HG03280 (cell line): ENCODE results near the gene PTPN3.

Experiments used
- ATAC-seq: cut with Tn5 transposase; IDR thresholded peaks from one replicate; pipeline ENCODE4 v1.9.1; 2021; ENCODE audit warnings: mild to moderate bottlenecking, moderate library complexity; ENCODE audit not compliant: unreplicated experiment

PTPN3 gene

DNA sequence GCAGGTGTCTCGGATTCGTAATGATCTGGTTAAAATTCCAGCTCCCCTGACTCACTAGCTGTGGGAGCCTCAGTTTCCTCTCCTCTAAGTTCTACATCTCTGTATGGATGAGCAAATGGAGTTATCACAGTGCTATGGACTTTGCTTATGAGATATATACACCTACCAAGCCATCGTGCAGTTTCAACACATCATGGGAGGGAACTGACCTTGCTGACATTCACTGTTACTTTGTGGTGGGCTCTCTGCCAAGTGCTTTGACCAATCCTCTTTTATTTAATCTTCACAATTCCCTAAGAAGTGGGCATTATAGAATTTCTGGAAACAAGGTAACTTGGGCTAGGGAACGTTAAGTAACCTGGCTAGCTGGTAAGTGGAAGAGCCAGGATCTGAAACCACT is 70.2 kb downstream of the PTPN3 start:
- ATAC-seq, result no peak

DNA sequence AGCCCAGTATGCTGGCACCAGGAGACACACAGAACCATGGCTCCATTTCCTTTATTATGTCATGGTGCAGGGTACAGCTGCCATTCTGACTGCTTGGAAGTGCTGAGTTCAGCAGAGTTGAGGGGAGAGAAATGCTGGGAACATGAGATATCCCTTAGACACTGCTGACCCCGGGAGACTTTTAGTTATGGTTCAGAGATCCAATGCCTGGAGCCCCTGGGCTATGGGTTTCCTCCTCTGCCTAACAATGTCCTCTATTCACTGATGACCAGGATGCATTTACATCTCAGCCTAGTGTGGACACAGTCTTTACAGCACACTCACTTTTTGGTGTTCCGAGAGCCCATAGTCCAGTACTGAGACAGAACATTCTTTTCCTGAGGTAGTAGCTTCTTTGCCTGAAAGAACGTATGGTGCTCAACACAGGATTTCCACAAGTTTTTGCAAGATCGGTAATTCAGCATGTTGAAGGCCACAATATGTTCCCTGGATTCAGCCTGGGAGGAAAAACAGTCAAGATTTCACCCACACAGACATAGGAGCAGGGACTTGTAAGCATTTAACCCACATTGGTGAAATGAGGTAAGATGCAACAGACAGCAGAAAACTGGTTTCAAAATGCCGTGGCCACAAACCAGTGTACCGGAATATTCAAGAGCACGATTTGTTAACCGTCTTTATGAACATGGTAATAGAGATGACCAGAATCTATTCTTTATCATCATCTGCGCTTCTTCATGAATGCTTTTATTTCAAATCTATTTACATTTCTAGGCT is 71.3 kb downstream of the PTPN3 start:
- no peak for ATAC-seq

DNA sequence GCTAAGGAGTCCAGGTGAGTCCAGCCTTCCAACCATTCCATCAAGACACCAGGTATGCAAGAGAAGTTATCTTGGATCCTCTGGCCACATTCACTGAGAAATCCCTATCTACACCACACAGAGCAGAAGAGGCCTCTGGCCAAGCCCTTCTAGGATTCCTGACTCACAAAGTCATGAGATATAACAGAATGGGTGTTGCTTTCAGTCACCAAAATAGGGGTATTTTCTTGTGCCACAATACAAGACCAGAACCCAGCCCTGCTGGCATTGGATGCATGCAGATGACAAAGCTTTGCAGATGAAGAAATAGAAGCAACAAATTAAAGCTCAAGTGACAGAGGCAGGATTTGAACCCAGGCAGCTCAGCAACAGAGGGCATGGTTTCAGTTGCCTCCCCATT is 73.5 kb downstream of the PTPN3 start:
- ATAC-seq, result no peak

DNA sequence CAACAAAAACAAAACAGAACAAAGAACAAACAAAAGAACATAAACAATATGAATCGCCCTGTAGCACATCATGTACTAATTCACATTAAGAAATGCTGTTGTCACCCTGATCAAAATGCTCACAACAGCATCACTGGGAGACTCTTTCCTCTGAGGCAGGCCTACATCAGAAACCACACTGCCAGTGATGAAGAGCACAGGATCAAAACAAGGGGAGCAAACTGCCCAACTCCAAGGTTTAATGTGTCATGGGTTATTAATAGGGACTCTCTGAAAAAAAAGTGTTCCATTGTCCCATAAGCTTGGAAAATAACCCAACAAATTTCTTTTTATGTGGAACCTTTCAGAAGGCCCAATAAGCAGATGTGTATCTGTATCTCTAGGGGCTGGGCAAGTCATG is 74.2 kb downstream of the PTPN3 start:
- no peak for ATAC-seq

DNA sequence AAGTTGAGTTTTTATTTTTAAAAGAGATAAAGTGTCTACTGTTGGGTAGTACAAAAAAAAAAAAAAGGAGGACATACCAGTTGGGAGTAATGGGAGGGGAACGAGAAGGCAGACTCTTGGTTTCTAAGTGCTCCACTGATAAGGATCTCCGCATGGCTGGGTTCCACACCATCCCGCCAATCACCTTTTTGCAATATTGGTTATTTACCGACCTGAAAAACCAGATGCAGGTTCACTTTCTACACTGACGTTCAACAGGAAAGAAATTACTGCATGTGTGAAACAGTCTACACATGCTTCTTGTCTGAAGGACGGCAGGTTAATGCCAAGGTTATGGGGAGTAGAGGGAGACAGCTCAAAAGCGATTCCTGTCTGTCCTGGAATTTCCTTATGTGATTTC is 75.5 kb downstream of the PTPN3 start:
- ATAC-seq, result peak; percentile 71

DNA sequence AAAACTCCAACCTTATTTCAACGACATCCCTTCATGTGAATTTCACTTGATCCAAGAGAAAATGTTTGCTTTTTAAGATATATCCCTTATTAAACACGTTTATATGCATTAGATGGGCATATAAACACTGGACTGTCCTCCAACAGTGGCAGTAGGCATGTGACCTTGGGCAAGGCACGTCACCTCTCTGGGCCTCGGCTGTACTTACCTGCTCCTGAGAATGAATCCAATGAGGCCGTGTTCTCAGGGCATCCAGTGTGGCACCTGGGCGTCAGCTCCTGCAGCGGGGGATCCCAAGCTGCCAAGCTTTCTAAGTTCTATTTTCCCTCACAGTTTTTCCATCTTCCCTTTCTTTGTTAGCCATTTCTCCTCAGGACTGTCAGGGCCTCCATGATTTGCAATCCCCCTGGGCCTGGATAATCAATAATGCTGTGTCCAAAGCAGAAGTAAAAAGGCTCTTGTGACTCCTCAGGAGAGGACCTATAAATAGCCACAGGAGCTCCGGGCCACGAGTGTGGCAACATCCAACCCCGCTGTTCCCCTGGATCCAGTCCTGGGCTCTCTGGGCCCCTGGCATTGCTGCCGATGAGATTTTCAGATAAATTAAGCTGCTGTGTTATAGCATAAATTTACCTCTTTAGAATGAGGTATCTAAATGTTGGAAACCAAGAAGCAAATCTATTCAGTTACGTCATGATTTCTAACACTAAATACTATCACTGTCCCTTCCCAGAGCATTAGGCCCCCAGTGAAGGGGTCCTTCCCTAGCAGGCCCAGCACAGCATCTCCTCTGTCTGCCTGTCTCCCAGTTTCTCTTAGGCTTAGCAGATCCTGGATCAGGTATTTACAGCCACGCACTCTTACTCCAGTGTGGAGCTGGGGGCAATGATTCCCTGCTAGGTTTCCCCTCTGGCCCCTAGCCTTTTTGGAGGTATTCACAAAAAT is 76.8 kb downstream of the PTPN3 start:
- no peak for ATAC-seq

DNA sequence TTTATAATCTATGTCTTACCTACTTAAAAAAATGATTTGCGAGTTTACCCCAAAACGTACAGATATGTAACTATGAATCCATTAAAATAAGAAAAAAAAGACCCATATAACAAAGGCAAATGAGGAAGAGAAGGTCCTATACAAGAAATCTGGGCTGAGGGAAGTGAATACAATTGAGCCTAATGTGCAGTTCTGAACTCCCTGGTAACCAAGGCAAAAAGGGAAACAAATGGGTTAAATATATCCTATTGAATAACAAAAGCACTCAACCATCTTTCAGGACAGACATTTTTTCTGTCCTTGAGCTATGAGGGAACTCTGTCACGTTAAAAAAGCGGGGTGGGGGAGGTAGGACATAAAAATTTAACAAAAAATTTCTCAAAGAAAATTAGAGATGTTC is 78.6 kb downstream of the PTPN3 start:
- ATAC-seq, result no peak

DNA sequence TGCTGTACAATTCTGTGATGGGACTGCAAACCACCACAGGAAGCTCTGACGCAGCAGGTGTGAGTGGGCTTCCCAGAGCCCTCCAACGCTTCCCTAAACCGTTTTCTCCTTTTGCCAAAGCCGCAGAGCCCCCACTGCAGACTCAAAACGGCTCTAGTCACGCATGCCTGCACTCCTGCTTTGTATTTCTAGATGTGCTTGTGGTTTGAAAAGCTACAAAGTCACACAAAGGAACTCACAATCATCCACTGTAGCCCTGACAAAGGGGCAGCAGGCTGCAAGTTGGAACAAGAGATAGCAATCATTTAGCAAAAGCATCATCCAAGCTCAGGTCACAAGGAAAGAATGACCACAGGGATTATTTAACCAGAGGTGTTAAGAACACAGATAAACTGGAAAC is 79.3 kb downstream of the PTPN3 start:
- no peak for ATAC-seq

DNA sequence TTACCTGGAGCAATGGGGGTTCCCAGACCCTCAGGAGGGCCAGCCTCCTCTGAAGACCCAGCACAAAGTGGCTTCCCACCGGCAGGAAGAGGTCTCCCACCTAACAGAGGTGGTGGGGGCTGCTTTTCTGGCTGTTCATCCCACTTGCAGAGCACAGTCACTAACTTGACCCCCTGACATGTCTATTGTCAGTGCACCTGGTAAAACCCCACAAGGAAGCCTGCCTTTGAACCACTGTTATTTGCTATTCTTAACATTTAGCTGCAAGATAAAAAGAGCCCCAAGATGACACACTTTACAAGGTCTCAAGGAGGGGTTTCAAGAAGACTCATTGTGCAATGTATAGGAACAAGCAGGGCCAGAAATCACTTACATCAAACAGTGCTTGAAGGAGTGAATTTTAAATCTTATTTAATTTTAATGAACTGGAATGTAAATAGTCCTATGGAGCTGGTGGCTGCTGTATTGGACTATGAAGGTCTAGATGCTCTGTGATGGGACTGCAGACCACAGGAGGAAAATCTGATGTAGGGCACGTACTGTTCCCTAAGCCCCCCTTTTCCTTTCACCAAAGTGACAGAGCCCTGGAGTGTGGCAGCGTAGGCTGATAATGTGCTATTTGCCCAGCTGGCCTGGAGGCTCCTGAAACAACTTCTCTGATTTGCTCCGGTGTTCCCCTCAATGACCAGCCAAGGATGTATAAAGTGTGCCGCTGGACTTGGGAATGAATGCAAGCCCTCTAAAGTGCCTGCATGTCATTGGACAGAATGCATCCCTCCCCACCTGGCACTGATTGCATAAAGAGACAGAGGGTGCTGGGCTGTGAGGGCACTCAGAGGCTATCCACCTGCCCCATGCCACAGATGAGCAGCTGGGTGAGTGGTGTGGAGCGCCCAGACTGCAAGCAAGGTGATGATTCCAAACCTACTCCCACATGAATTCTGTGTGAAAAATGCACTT is 80.2 kb downstream of the PTPN3 start:
- no peak for ATAC-seq

DNA sequence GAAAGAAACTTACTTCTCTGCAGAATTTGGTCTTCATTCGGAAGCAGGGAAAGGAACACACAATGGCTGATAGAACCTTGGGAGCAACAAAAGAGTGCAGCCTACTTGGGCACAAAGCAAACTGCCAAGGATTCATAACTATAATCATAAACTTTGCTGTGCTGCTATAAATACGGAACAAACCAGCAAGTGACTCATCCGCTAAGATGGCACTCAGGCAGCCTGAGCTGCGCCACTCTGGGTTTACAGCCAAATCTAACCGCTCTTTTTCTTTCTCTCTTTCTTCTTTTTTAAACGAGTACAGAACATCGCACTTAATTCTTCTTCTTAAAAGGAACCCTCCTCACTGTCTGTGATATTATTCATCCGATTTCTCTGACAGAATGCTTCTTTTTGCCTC is 81.1 kb downstream of the PTPN3 start:
- no peak for ATAC-seq

DNA sequence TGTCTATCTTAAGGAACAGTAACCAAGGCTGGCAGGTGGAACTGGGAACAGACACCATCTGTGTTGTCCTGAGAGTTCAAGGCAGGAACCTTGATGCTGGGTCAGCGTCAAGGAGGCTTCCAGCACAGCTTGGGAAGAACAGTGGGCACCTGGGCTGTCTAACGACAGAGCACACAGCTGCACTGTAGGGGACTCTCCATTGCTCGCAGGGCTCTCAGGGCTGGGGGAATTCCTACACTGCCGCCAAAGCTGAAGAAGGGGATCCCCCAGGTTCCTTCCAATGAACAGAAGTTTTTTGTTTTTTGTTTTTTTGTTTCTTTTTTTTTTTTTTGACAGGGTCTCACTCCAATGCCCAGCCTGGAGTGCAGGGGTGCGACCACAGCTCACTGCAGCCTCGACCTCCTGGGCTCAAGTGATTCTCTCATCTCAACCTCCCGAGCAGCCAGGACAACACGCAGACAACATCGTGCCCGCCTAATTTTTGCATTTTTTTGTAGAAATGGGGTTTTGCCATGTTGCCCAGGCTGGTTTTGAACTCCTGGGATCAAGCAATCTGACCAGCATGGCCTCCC is 81.9 kb downstream of the PTPN3 start:
- peak; percentile 43 for ATAC-seq

DNA sequence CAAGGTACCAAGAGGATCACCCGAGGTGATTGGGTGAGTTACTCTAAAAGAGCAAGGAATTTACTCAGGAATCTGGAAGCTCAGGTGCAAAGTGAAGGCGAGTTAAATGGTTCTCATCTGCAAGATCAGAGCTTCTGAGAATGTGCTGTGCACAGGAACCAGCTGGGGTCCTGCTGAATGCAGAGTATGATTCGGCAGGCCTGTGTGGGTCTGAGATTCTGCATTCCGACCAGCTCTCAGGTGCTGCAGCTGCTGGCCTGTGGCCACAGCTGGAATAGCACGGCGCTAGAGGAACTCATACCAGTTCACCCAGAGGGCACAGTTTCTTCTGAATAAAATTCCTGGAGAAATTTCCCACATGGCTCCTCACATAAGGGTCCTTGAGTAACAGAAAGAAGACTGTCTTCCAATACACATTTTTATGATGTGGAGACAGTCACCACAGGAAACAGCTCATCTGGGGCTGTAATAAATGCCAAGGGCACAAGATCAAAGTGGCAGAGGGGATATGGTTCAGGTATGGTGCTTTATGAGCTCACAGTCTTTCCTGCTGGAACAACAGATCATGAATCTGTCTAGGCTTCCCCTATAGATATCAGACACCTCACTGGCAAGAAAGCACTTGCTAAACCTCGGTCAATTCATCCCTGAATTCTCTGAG is 83.9 kb downstream of the PTPN3 start:
- ATAC-seq, result no peak

DNA sequence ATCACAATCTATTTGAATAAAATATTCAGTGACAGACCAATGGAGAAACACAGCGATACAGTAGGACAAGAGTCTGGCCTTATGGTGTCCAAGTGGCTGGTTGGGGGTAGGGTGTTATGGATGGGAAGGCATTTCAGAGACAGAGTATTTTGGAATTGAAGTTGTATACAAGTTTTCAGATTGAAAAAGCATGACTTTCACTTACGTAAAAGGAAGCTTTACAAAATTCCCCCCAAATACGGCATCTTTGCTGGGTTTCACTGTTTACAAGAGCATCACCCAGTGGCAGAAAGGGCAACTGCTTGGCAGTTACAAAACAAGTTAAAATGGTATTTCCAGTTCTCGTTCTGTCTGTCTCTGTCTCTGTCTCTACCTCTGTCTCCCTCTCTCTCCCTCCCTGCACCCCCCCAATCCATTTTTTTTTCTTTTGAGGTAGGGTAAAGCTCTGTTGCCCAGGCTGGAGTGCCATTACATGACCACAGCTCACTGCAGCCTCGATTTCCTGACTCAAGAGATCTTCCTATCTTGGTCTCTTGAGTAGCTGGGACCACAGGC is 86.2 kb downstream of the PTPN3 start:
- ATAC-seq, result peak; percentile 46

DNA sequence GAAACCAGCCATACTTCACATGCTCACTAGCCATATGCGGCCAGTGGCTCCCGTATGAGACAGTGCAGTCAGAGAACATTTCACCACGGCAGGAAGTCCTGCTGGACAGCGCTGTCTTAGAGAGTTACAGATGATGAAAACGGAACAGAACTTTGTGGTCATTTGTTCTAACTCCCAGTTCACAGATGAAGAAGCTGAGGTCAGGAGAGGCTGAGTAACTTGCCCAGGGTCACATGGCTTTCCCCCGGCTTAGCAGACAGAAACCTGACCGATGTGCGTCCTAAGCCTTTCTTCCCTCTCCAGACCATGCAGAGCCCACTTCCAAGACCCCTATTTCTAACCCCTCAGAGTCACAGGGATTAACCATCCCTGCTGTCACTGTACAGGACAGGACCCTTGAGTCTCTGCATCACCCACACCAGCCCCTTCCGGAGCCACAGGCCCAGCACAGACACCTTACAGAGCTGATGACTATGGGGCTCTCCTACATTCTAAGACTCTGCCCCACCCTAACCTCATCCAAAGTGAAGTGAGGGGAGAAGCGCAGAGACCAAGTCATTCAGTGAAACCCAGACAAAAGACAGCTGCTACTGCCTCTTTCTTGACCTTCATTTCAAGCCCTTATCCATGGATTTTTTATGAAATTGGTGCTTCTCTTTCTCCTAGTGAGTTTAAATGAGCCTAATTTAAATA is 86.9 kb downstream of the PTPN3 start:
- peak; percentile 83 for ATAC-seq

DNA sequence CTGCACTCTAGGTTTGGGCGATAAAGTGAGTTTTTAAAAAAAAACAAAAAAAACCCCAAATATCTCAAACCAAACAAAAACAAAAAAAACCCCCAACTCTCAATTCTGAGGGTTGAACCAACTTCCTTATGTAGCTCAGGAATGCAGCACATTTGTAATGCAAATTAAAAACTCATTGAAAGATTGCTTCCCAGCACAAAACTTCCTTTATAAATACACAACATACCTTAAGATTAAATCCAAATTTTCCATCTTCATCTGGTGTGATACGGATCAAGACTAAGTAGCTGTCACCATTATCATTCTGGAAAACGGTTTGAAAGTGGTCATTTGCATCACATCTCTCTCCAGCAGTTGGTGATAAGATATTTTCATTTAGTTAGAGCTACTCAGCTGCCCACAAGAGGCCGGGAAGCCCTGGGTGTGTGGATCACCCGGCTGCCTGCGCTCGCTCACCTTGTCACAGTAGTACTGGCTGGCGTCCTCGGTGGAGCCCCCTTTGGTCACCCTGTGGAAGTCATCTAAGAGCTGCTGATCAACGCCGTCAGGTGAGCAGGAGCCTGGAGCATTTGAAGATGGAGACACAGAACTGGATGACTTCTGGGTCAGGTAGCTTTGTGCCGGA is 88.2 kb downstream of the PTPN3 start:
- no peak for ATAC-seq

DNA sequence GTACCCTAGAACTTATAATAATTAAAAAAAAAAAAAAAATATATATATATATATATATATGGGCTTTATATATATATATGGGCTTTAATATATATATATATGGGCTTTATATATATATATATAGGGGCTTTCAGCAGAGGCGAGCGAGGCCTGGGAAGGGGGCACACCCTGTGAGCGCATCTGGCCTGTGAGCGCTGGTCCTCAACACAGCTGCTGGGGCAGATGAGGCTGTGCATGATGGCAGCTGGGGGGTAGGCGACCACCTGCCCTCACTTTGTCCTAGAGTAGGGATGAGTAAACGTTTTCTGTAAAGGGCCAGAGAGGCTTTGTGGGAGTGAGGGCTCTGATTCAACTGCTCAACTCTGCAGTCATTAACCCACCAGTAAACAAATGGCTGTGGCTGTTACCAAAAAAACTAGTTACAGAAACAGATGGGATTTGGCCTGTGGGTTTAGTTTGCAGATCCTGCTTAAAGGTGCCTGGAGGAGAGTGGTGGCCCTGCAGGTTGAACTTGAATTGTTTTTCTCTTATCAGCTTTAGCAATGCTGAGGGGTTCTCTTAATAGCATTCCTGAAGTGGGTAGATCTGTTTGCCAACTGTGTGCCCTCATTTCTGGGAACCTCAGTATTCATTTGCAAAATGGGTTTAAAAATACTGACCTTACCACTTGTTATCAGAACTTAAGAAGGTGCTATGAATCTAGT is 89.2 kb downstream of the PTPN3 start:
- no peak for ATAC-seq

DNA sequence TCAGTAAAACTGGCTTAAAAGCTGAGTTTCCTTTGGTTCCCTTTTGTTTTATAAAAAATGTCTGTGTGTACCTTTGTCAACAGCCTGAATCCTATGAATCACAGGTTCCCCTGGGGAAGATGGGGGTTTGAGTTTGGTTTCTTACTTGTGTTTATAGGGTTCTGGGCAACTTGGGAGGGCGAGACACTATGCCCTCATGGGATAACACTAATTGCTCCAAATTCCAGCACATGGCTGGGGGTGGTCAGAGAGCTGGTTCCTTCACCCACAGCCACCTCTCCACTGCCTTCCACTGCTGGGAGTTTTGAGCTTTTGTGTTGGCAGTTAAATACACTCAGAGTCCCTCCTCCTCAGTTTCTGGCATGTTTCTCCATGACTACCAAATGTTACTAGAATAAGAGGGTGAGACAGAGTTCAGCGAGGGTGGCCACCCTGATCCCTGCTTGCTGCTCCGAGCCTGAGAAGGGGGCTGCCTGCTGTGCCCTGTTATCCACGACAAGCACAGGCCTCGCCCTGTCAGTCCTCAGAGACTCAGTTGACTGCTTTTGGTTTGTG is 94.3 kb downstream of the PTPN3 start:
- ATAC-seq, result no peak

DNA sequence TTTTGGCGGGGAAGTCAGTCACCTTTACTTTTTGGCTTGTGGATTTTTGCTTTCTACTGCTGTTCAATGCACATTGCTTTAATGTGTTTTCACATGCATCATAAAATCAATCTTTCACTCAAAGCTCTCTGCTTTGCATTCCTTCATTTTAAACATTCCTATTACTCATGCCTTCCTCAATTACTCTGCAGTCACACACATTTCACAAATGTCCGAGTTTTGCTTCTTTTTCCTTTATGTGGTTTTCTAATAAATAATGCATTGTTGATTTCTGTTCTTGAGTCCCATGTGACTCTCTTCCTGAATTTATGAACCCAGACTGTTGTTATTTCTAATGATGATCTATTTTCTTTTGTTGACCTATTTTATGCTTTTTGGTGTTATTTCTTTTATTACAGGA is 95.0 kb downstream of the PTPN3 start:
- no peak for ATAC-seq
